ENCODE results near the gene STK35. TPM values are rescaled to one million over a fixed set of nuclear protein-coding genes. Genes with fewer than 3 reads are reported as not detected.

The STK35 gene
- polyA plus RNA-seq, 3 donors from 2014 or later, result 3.2 to 7.6 (median 4.5) TPM

DNA sequence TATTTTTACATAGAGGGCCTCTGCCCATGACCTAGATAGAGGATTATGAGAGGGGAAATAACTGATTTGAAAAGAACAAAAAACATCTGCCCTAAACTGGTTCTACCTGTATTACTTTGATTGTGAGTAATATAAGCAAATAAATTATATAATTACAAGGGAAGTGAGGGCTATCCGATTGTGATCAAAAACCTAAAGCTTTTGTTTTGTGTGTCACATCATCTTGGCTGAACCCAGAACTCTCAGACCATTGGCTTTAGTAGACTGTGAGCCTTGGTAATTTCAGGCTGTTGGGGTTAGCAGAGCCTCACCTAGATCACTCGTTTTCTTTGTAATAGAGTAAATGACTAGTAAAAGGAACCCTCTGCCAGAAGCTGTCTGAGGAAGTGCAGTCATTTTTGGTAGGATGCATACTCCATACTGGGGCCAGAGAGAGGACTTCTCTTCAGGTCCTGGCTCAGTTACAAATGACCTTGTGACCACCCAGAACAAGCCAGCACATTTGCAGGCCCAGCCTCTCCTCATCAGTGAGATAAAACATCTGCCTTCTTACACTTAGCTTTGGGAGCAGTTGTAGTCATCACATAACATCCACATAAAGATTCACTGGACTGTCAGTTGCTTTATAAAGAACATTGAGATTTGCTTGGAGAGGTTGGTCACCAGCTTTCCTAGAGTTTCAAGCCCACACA lies 13.5 kb downstream of the STK35 start:
- Mint-ChIP-seq H3K4me1 (peaks cover 74 to 83% of the 10 kb centered on the region in 2 donors), H3K36me3 (peaks cover 9 to 15% (median 14%) of the 10 kb centered on the region in 3 donors), H3K4me3 (peak overlapping the region in 1 of 5 donors; percentile 2), H3K9me3 (no peaks in the 10 kb centered on the region), H3K27ac (peak overlapping the region in 4 of 6 donors; percentile 40 to 56 (median 48)), H3K27me3 (ENCODE audit: low read depth in 3 of 3) (peaks cover 0 to 2% (median 0%) of the 10 kb centered on the region in 3 donors)
- no peak for DNase-seq

GRCh38 chr20:2116170-2116940 lies 14.7 kb downstream of the STK35 start:
- Mint-ChIP-seq H3K27me3 (ENCODE audit: low read depth in 3 of 3) (peaks cover 0 to 2% (median 0%) of the 10 kb centered on the region in 3 donors), H3K9me3 (no peaks in the 10 kb centered on the region), H3K4me3 (no peak overlapping the region), H3K36me3 (peaks cover 9 to 15% (median 14%) of the 10 kb centered on the region in 3 donors), H3K4me1 (peaks cover 75 to 84% of the 10 kb centered on the region in 2 donors), H3K27ac (peak overlapping the region in 1 of 6 donors; percentile 40)
- no peak for DNase-seq

DNA sequence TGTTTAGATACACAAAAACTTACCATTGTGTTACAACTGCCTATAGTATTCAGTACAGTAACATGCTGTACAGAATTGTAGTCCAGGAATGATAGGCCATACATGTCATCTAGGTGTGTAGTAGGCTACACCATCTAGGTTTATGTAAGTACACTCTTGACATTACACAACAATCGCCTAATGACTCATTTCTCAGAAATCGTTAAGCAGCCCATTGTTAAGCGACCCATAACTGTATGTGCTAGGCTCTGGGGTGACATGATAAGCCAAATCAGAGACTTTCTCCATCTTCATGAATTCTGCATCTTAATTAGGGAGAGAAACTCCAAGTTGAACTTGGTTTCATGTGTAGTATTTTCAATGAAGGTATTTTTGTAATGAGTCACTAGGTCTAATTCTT lies 17.2 kb downstream of the STK35 start:
- H3K9me3 Mint-ChIP-seq, result no peaks in the 10 kb centered on the region
- peaks cover 9 to 15% (median 14%) of the 10 kb centered on the region in 3 donors for H3K36me3 Mint-ChIP-seq
- H3K27ac Mint-ChIP-seq, result no peak overlapping the region
- peaks cover 71 to 83% of the 10 kb centered on the region in 2 donors for H3K4me1 Mint-ChIP-seq
- peak overlapping the region in 1 of 5 donors; percentile 14 for H3K4me3 Mint-ChIP-seq
- H3K27me3 Mint-ChIP-seq (ENCODE audit: low read depth in 3 of 3), result peaks cover 0 to 2% (median 0%) of the 10 kb centered on the region in 3 donors
- no peak for DNase-seq

DNA sequence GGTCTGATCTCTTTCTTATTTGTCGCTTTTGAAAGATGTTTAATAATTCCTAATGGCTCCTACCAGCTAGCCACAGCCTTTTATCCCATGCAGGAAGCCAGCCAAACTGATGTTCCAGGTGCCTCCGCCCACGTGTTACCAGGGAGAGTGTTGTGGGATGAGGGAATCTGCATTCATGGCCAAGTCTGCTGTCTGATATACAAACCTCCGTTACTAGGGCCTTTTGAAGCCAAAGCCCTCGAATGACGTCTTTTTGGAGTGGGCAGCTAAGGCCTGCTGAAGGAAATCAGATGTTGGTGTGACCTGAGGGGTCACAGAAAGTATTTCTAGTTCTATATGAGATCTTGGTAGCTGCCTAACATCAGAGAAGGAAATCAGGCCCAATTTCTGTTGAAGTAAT lies 21.3 kb downstream of the STK35 start:
- H3K36me3 Mint-ChIP-seq, result peaks cover 5 to 8% (median 6%) of the 10 kb centered on the region in 3 donors
- no peaks in the 10 kb centered on the region for H3K27me3 Mint-ChIP-seq (ENCODE audit: low read depth in 3 of 3)
- peaks cover 87 to 96% of the 10 kb centered on the region in 2 donors for H3K4me1 Mint-ChIP-seq
- no peak for DNase-seq
- no peaks in the 10 kb centered on the region for H3K9me3 Mint-ChIP-seq
- peak overlapping the region in 1 of 6 donors; percentile 42 for H3K27ac Mint-ChIP-seq
- H3K4me3 Mint-ChIP-seq, result no peak overlapping the region

- no peaks in the 10 kb centered on the region for H3K27me3 Mint-ChIP-seq (ENCODE audit: low read depth in 3 of 3)
- H3K4me1 Mint-ChIP-seq, result peaks cover 90 to 98% of the 10 kb centered on the region in 2 donors
- DNase-seq, result no peak
- no peak overlapping the region for H3K4me3 Mint-ChIP-seq
- H3K36me3 Mint-ChIP-seq, result peaks cover 3 to 6% (median 4%) of the 10 kb centered on the region in 3 donors
- no peak overlapping the region for H3K27ac Mint-ChIP-seq
- H3K9me3 Mint-ChIP-seq, result no peaks in the 10 kb centered on the region
Measured at GRCh38 chr20:2123720-2124119, 22.1 kb downstream of the STK35 start.

GRCh38 chr20:2124564-2125213 lies 23.1 kb downstream of the STK35 start:
- peak overlapping the region in 1 of 5 donors; percentile 7 for H3K4me3 Mint-ChIP-seq
- no peaks in the 10 kb centered on the region for H3K36me3 Mint-ChIP-seq
- H3K4me1 Mint-ChIP-seq, result peaks cover 89 to 98% of the 10 kb centered on the region in 2 donors
- peak overlapping the region in 4 of 6 donors; percentile 18 to 44 (median 28) for H3K27ac Mint-ChIP-seq
- no peaks in the 10 kb centered on the region for H3K27me3 Mint-ChIP-seq (ENCODE audit: low read depth in 3 of 3)
- no peaks in the 10 kb centered on the region for H3K9me3 Mint-ChIP-seq
- no peak for DNase-seq

GRCh38 chr20:2125474-2126112 lies 24.0 kb downstream of the STK35 start:
- peak overlapping the region in 1 of 6 donors; percentile 44 for H3K27ac Mint-ChIP-seq
- peaks cover 89 to 98% of the 10 kb centered on the region in 2 donors for H3K4me1 Mint-ChIP-seq
- no peaks in the 10 kb centered on the region for H3K36me3 Mint-ChIP-seq
- H3K27me3 Mint-ChIP-seq (ENCODE audit: low read depth in 3 of 3), result no peaks in the 10 kb centered on the region
- H3K4me3 Mint-ChIP-seq, result no peak overlapping the region
- DNase-seq, result no peak
- no peaks in the 10 kb centered on the region for H3K9me3 Mint-ChIP-seq

DNA sequence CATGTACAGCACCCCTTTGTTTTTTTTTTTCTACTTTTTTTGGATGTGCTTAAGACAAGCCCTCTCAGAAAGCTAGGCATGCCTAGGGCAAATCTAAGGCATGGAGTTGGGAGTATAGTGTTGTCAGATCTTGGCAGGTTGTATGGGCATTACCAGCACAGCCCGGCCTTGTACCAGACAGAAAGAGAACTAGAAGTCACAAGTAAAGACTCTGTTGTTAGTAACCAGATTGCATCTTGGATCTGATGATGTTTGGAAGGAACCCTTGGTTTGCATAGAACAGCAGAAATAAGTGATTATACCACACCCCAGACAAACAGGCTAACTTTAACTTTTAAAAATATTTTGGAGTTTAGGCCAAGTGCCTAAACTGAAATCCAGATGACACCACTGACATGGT lies 25.6 kb downstream of the STK35 start:
- Mint-ChIP-seq H3K27ac (peak overlapping the region in 5 of 6 donors; percentile 6 to 56 (median 21)), H3K36me3 (no peaks in the 10 kb centered on the region)

DNA sequence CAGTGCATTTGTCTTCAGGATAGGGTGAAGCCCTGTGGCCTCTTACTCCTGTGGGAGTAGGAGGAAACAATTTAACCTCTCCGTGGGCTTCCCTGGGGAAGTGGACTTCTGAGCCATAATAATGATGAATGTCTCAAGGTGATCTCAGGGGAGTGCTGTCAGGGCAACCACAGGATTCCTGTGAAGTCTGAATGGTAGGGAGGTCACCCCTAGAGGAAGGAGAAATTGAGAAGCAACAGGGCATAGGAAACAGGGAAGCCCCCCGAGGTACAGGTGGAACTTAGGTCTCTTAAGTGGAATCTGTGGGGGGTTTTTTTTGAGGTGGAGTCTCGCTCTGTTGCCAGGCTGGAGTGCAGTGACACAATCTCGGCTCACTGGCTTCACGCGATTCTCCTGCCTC lies 26.9 kb downstream of the STK35 start:
- no peak for DNase-seq

More for the DNA sequence above, 25.6 kb downstream of the STK35 start:
- peak overlapping the region in 4 of 5 donors; percentile 8 to 54 (median 30) for H3K4me3 Mint-ChIP-seq
- no peaks in the 10 kb centered on the region for H3K27me3 Mint-ChIP-seq (ENCODE audit: low read depth in 3 of 3)
- H3K9me3 Mint-ChIP-seq, result no peaks in the 10 kb centered on the region
- H3K4me1 Mint-ChIP-seq, result peaks cover 80 to 95% of the 10 kb centered on the region in 2 donors
- no peak for DNase-seq

GRCh38 chr20:2130062-2130591 lies 28.5 kb downstream of the STK35 start:
- Mint-ChIP-seq H3K9me3 (no peaks in the 10 kb centered on the region), H3K36me3 (no peaks in the 10 kb centered on the region), H3K4me1 (peaks cover 70 to 85% of the 10 kb centered on the region in 2 donors), H3K27me3 (ENCODE audit: low read depth in 3 of 3) (no peaks in the 10 kb centered on the region), H3K4me3 (peak overlapping the region in 1 of 5 donors; percentile 16), H3K27ac (peak overlapping the region in 2 of 6 donors; percentile 40 to 82)
- no peak for DNase-seq

More for the DNA sequence above, 26.9 kb downstream of the STK35 start:
- H3K27ac Mint-ChIP-seq, result peak overlapping the region in 4 of 6 donors; percentile 21 to 73 (median 30)
- no peaks in the 10 kb centered on the region for H3K36me3 Mint-ChIP-seq
- no peak overlapping the region for H3K4me3 Mint-ChIP-seq
- no peaks in the 10 kb centered on the region for H3K27me3 Mint-ChIP-seq (ENCODE audit: low read depth in 3 of 3)
- peaks cover 81 to 96% of the 10 kb centered on the region in 2 donors for H3K4me1 Mint-ChIP-seq
- H3K9me3 Mint-ChIP-seq, result no peaks in the 10 kb centered on the region

- Mint-ChIP-seq H3K9me3 (no peaks in the 10 kb centered on the region), H3K36me3 (no peaks in the 10 kb centered on the region), H3K4me3 (no peak overlapping the region), H3K4me1 (peaks cover 65 to 79% of the 10 kb centered on the region in 2 donors), H3K27me3 (ENCODE audit: low read depth in 3 of 3) (no peaks in the 10 kb centered on the region), H3K27ac (peak overlapping the region in 1 of 6 donors; percentile 68)
- DNase-seq, result no peak
Measured at GRCh38 chr20:2130683-2131082, 29.1 kb downstream of the STK35 start.

DNA sequence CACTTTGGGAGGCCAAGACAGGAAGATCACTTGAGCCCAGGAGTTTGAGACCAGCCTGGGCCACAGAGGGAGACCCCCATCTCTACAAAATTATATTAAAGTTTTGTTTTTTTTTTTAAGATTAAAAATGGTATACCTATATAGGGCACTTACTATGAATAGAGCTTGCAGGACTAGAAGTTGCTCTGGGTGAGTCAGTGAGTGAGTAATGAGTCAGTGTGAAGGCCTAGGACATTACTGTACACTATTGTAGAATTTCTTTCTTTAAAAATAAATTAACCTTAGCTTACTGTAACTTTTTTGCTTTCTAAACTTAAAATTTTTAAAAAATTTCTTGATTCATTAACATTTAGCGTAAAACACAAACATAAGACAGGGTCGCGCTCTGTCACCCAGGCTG lies 29.7 kb downstream of the STK35 start:
- Mint-ChIP-seq H3K9me3 (no peaks in the 10 kb centered on the region), H3K4me3 (no peak overlapping the region), H3K27me3 (ENCODE audit: low read depth in 3 of 3) (no peaks in the 10 kb centered on the region), H3K27ac (peak overlapping the region in 2 of 6 donors; percentile 15 to 68), H3K36me3 (no peaks in the 10 kb centered on the region), H3K4me1 (peaks cover 64 to 79% of the 10 kb centered on the region in 2 donors)
- no peak for DNase-seq

DNA sequence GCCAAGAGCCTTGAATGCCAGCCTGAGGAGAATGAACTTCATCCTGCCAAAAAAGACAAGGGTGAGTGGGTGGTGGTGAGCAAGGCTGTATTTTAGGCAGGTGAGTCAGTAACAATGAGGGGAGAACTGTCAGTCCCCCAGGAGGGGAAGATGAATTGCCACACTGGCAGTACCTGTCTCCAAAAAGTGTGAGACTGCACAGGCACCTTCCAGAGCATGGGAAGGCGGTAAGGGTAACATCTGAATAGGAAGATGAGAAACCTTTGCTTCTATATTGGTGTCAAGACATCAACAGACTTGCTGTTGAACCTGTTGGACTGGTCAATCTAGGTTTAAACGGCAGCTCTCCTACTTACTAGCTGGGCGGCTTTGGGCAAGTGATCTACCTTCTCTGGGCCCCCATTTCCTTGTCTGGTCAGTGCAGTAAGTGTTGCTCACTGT lies 30.9 kb downstream of the STK35 start:
- Mint-ChIP-seq H3K9me3 (no peaks in the 10 kb centered on the region), H3K4me1 (peaks cover 60 to 79% of the 10 kb centered on the region in 2 donors), H3K27ac (peak overlapping the region in 1 of 6 donors; percentile 9)

More for the DNA sequence above, 30.9 kb downstream of the STK35 start:
- H3K27me3 Mint-ChIP-seq (ENCODE audit: low read depth in 3 of 3), result peaks cover 0 to 2% (median 0%) of the 10 kb centered on the region in 3 donors
- no peak for DNase-seq
- no peak overlapping the region for H3K4me3 Mint-ChIP-seq
- peaks cover 0 to 3% (median 0%) of the 10 kb centered on the region in 3 donors for H3K36me3 Mint-ChIP-seq
